Smooth muscle cell of trachea (primary cell): ENCODE measurements around the gene OSBP2. TPM values are rescaled to one million over a fixed set of nuclear protein-coding genes. Genes with fewer than 3 reads are reported as not detected.

Experiments
- total RNA-seq: library from RNA; depleted of rRNA; stranded (reverse); fragments of >200 nt; gene quantifications from 2 replicates; pipeline ENCODE4 v1.2.1, GENCODE V29; 2014

The OSBP2 gene
- total RNA-seq: 1.3 and 1.7 TPM in 2 replicates

GRCh38 chr22:30694640-30695350 is at the start of gene OSBP2:
OSBP2 (plus strand) TSS chr22:30694874; CDS start chr22:30694910, 36 bp downstream.

GRCh38 chr22:30667494-30668385 is 26.9 kb upstream of the OSBP2 start, which contains the start of gene DUSP18:
DUSP18 (minus strand) TSS chr22:30667875; CDS start chr22:30664003, 3,872 bp downstream.

Other genes starting within 250 kb of the OSBP2 start
- gene SEC14L3, start 222.9 kb upstream of the OSBP2 start, total RNA-seq: not detected in 2 replicates
- 0.50 TPM in 1 of 2 replicates, not detected in the other for gene SEC14L4, start 189.2 kb upstream of the OSBP2 start, total RNA-seq
- under 0.01 and 0.17 TPM in 2 replicates for gene SEC14L6, start 148.1 kb upstream of the OSBP2 start, total RNA-seq
- 0.15 and 0.17 TPM in 2 replicates for gene GAL3ST1, start 120.2 kb upstream of the OSBP2 start, total RNA-seq
- gene PES1, start 103.0 kb upstream of the OSBP2 start, total RNA-seq: 68.9 and 86.8 TPM in 2 replicates
- gene TCN2, start 87.7 kb upstream of the OSBP2 start, total RNA-seq: 9.2 and 17.0 TPM in 2 replicates
- gene SLC35E4, start 59.1 kb upstream of the OSBP2 start, total RNA-seq: 10.0 and 13.9 TPM in 2 replicates
- 8.0 and 10.9 TPM in 2 replicates for gene DUSP18, start 27.0 kb upstream of the OSBP2 start, total RNA-seq